HL-60 (cell line): ENCODE data around the gene TBC1D24.

Source experiments
- CTCF ChIP-seq: IDR thresholded peaks from one replicate; pipeline ENCODE4 v1.5.1; 2011; ENCODE audit warnings: low read length, control low read depth, inconsistent platforms; ENCODE audit not compliant: insufficient read depth
- GABPA ChIP-seq: IDR thresholded peaks from 2 replicates; pipeline ENCODE4 v1.6.1; 2012; ENCODE audit warnings: low read depth
- POLR2AphosphoS5 ChIP-seq: IDR thresholded peaks from 2 replicates; pipeline ENCODE4 v1.6.1; 2012; ENCODE audit warnings: low read depth
- REST ChIP-seq: IDR thresholded peaks from 2 replicates; pipeline ENCODE4 v1.6.1; 2012; ENCODE audit warnings: low read depth; ENCODE audit not compliant: insufficient replicate concordance
- SPI1 ChIP-seq: IDR thresholded peaks from 2 replicates; pipeline ENCODE4 v1.6.1; 2012; ENCODE audit warnings: low read depth, mild to moderate bottlenecking, borderline replicate concordance

- TF ChIP-seq CTCF (no peak), POLR2AphosphoS5 (no peak), GABPA (no peak), REST (no peak), SPI1 (no peak)
Measured at GRCh38 chr16:2497116-2497630, 22.2 kb downstream of the TBC1D24 start.
